NOMO-1 (cell line): ENCODE measurements around the gene SPTBN5.

Experiments used
- DNase-seq, 2 experiments: peaks; one replicate each; lab custom pipeline; 2025; ENCODE audit not compliant: unreplicated experiment in 2 of 2; lab: John Stamatoyannopoulos, UW

SPTBN5 gene

GRCh38 chr15:41927536-41927935 is 33.7 kb upstream of the SPTBN5 start:
- peak; percentile 11 to 64 for DNase-seq

DNA sequence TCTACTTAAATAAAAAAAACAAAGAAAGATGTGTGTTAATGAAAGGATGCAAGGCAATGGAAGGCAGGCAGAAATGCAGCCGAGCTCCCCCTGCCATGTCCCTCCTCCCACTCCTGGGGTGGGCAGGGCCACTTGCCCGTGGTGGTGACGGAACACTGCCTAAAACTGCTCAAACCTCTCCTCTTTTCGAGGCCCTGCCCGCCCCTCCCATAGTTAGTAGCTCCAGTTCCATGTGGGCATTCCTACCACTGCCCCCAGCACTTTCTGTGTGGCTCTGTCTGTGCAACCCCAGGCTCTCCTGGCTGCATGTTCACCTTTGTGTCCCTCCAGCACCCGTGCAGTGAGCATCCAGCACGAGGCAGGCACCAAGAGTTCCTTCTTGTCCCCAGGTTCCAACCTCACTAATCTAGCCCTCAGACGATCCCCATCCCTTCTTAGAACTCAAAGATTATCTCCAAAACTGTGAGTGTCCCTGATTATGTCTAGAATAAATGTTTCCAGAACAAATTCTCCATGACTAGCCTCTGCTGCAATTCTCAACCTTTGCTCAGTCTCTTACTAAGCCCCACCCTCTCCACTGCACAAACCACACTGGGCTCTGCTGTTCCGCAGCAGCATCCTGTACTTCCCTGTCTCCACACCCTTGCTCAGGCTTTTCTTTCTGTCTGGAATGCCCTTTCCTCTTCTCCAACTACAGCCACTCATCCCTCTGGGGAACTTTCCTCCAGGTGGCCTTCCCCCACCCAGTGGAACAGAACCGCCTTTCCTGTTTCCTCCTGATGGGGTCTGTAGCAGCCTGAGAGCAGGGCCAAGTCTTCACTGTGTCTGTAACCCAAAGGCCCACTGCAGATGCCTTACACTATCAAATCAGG is 32.6 kb upstream of the SPTBN5 start:
- DNase-seq = peak in 1 of 2 experiments; percentile 3

GRCh38 chr15:41925086-41925608 is 31.3 kb upstream of the SPTBN5 start:
- no peak for DNase-seq

DNA sequence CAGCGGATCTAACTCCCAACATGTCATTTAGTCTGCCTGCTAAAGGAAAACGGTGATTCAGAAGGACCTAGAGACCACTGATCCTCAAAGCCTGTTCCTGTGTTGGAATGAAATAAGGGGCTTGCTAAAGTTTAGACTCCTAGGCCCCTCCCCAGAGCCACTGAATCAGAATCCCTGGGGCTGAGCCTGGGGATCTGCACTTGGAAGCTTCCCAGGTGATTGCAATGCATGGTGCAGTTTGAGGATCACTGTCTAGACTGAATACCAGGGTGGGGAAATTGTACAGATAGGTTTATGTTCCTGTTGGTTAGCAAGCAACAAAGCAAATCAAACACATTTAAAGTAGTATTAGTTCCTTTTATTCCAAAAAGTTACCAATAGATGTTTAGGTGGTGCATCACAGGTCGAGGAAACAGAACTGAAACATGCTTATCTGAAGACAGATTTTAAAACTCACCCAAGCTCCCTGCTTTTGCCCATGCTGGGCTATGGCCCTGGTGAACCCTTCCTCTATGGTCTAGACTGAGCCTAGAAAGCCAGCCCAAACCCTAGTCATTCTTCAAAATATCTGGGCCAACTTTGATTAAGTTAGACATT is 29.6 kb upstream of the SPTBN5 start:
- no peak for DNase-seq

GRCh38 chr15:41922353-41922752 is 28.5 kb upstream of the SPTBN5 start:
- no peak for DNase-seq

GRCh38 chr15:41921639-41922038 is 27.8 kb upstream of the SPTBN5 start:
- DNase-seq = no peak

DNA sequence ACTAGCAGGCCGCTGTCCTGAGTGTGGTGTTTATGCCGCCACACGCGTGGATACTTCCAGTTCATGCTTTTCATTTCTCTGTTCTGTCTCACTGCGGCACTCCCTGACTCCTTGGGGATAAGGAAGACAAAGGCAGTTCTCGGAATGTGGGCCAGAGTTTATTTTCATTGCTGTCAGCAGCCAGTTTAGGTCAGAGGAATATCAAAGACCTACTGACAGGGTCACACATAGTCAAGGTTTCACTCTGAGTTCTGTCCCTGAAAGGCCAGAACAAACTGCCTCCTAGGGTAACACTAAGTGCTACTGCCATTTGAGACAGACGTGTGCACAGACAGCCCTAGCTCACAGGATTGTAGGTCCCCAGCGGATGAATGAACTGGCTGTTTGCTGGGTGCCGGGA is 27.3 kb upstream of the SPTBN5 start:
- DNase-seq = no peak

- no peak for DNase-seq
These were observed 26.2 kb upstream of the SPTBN5 start for GRCh38 chr15:41919954-41920538.

DNA sequence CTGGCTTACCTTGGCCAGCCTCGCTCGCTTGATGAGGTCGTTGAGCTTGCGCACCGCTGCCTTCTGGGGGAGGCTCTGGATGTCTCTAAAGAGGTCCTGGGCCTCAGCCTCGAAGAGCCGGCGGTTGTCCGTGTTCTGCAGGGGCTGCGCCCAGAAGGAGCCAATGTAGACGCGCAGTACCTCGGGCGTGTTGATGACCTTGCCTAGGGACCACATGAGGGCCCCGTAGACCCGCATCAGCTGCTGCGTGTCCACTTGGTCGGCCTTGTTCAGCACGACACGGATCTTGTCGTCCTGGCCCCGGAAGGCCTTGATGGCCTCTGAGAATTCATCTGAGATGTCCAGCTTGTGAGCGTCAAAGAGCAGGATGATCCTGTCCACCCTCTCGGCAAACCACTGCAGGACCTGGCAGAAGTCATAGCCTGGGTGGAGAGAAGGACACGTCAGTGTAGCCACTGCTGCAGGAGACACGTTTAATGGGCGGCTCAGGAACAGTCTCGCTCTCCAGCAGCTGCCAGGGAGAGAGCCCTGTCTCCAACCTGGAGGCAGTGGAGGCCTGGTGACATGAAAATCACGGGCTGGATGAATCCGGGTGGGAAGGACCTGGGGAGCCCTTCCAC is 25.5 kb upstream of the SPTBN5 start:
- DNase-seq = no peak

GRCh38 chr15:41918506-41919126 is 24.8 kb upstream of the SPTBN5 start:
- no peak for DNase-seq

DNA sequence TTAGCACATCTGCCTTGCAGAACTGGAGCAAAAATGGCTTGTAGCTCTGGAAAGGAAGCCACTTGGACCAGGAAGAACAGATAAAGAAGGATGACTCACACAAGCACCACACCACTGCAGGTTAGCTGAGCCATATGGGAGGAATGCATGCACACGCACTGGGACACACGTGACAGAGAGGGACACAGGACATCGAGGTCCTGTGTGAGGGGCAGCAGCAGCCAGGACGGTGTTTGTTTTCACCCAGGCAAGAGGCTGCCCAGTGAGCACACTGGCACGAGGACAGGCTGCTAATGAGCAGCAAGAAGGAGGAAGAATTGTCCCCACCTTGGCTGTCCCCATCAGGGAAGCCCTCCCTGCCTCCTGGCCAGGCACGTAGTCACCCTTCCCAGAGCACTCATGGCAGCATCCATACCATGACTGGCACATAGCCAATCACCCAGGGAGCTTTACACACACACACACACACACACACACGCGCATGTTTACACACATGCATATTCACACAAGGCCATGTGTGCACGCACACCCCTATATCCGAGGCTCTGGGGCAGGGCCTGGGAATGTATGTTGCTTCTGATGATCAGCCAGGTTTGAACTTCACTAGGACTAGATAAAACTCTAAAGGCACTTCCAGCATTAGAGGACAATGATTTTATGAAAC is 24.0 kb upstream of the SPTBN5 start:
- DNase-seq = peak in 1 of 2 experiments; percentile 20

DNA sequence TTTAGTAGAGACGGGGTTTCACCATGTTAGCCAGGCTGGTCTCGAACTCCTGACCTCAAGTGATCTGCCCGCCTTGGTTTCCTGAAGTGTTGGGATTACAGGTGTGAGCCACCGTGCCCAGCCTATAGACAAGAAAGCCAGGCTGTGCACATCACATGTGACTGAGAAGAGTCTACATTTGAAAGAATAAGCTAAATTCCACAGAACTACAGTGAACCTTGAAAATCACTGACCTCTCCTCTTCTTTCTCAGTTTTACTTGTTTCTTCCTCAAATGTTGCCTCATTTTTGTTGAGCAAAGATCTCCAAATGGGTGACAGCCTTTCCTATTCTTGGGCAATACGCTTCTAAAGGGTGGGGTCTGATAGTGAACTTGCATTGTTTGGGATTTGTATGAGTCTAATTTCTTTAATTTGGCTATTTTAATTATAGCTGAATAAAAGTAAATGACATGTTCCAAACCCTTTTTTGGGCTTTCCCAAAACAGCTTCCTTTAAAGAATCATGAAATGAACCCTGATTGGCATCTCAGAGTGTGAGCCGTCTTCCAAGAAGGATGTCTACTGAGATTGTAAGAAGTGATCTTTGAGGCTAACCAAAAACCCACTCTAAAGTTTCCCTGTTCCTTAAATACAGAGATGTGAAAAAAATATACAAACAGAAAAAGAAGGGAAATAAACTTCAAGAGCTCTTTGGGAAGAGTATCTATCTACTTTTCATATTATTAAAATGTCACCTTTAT is 21.6 kb upstream of the SPTBN5 start:
- peak in 1 of 2 experiments; percentile 29 for DNase-seq

GRCh38 chr15:41914411-41914810 is 20.6 kb upstream of the SPTBN5 start:
- no peak for DNase-seq

- no peak for DNase-seq
These were observed 19.4 kb upstream of the SPTBN5 start for GRCh38 chr15:41913256-41913655.

DNA sequence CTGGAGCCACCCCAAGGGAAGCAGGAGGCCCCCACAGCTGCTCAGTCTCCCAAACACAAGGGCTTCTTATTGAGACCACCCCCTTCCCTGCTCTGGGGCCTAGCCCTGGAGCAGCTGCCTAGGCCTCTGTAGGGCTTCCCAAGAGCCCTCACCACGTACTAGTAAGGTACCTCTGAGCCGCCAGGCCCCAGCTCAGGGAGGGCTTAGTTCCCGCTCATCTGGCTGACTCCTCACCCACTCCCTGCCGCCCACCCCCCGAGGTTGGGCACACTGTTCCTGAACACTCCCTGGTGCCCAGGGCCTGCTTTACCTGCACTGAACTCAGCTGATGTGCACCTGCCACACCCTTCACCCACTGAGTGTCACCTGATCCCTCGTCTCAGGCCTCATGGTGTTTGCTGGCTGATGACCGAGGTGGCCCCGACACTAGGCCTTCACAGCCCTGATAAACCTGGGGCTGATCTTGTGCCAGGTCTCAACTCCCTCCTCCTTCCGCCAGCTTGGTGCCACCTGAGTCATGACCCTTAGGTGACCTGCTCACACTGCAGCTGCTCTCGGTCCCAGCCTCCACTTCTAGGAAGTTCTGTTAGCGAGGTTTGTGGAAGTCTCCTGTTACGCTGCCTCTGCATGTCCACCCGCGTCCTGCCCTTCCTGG is 18.0 kb upstream of the SPTBN5 start:
- DNase-seq = no peak

- DNase-seq = no peak
These were observed 15.0 kb upstream of the SPTBN5 start for GRCh38 chr15:41908736-41909461.

DNA sequence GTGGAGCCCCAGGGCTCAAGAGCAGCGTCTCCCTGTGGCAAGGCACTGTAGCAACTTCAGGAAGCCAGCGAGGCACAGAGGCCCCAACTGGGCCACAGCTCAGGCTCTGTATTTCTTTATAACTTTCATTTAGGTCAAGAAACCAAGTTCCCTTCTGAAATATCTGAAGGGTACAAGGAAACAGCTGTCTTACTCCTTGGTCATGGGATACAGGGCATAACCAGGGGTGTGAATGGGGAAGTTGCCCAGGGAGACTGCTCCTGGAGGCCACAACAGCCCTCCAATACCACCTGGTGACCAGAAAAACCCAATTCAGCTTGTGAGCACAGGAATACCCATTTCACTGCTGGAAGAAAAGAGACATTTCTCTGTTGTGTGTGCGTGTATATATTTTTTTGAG is 13.3 kb upstream of the SPTBN5 start:
- no peak for DNase-seq

- no peak for DNase-seq
These were observed 12.8 kb upstream of the SPTBN5 start for GRCh38 chr15:41906608-41907007.
